GM12875 (cell line): ENCODE results near the gene GRHL3.

Experiments used
- H3K4me3 ChIP-seq: one replicate; pipeline ENCODE4 v1.5.1; 2011; ENCODE audit warnings: low read depth, low read length, control low read depth
- CTCF ChIP-seq: IDR thresholded peaks from 2 replicates; pipeline ENCODE4 v1.5.1; 2011; ENCODE audit warnings: low read depth, mild to moderate bottlenecking, control low read depth, inconsistent platforms, low read length, moderate library complexity, borderline replicate concordance; ENCODE audit not compliant: insufficient read depth

The GRHL3 gene

GRCh38 chr1:24293392-24294227 is 25.5 kb upstream of the GRHL3 start:
- TF ChIP-seq CTCF: no peak
- H3K4me3 ChIP-seq: no peak overlapping the region

GRCh38 chr1:24294228-24294672 is 24.9 kb upstream of the GRHL3 start:
- TF ChIP-seq CTCF: no peak
- no peak overlapping the region for H3K4me3 ChIP-seq

GRCh38 chr1:24294716-24295371 is 24.3 kb upstream of the GRHL3 start:
- TF ChIP-seq CTCF: no peak
- H3K4me3 ChIP-seq: no peak overlapping the region

GRCh38 chr1:24295535-24295934 is 23.6 kb upstream of the GRHL3 start:
- TF ChIP-seq CTCF: no peak

GRCh38 chr1:24297187-24297851 is 21.8 kb upstream of the GRHL3 start:
- H3K4me3 ChIP-seq: no peak overlapping the region
- TF ChIP-seq CTCF: no peak

More at GRCh38 chr1:24295535-24295934, 23.6 kb upstream of the GRHL3 start:
- H3K4me3 ChIP-seq: no peak overlapping the region

GRCh38 chr1:24297852-24298232 is 21.3 kb upstream of the GRHL3 start:
- TF ChIP-seq CTCF: no peak
- no peak overlapping the region for H3K4me3 ChIP-seq
